HG03095 (cell line): ENCODE data around the gene KLHL7.
"Not testable (repeated sequence)": the region's sequence is repeated elsewhere in the genome, so short reads cannot be mapped to it uniquely, and the experiment has no call there.

ENCODE experiments used
- ATAC-seq: cut with Tn5 transposase; IDR thresholded peaks from one replicate; pipeline ENCODE4 v1.9.1; 2021; ENCODE audit warnings: moderate library complexity; ENCODE audit not compliant: unreplicated experiment

KLHL7 gene

GRCh38 chr7:23212395-23212794, 106.8 kb downstream of the KLHL7 start:
- ATAC-seq: no peak

DNA sequence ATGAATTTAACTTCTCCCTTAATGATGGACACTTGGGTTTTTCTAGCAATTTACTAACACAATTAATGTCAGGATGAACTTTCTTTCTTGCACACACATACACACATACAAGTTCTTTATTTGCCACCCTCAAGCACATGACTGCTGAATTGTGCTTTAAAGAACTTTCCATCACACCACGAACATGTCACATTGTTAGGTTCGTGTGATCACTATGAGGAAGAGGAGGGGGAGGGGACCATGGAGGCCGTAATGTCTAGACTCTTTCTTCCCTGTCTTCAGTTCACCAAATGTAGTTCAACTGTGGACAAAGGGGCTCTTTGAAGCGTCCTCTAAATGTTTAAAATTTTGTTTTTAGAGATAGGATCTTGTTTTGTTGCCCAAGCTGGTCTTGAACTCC, 107.3 kb downstream of the KLHL7 start:
- ATAC-seq: no peak

- ATAC-seq: no peak
Measured at GRCh38 chr7:23213755-23214154, 108.2 kb downstream of the KLHL7 start.

DNA sequence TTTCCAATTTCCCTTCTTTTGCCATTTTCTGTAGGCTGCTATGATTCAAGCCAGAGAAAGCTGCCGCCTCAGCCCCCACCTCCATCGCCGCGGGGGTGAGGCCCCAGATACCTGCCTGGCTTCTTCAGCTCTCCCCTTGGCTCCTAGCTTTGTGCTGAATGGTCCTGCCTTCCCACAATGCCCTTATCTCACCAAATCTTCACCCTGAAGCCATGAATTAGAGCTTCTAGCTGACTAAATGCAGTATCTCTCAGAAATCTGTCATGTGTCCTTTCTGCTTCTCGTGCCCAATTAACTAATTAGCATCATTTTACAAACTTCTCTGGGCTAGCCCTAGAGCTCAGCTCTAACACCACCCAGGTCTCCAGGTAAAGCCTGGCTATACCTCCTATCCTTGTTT, 108.8 kb downstream of the KLHL7 start:
- ATAC-seq: no peak

DNA sequence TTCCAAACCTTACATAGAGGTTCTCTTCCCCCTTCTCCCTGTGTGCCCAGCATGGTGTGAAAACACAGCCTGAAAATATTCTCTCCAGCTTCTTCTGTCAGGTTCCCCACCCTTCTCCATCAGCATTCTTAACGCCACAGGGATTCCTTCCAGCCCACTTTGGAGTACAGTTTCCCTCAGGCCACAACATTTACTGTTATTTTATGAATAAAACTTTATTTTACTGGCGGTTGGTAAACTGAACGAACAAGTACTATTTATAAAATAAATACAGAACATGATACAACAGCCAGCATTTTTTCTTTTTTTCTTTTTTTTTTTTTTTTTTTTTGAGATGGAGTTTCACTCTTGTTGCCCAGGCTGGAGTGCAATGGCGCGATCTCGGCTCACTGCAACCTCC, 109.4 kb downstream of the KLHL7 start:
- ATAC-seq: no peak

- ATAC-seq: no peak
Measured at GRCh38 chr7:23216021-23216420, 110.4 kb downstream of the KLHL7 start.

- no peak for ATAC-seq
Measured at GRCh38 chr7:23218196-23218595, 112.6 kb downstream of the KLHL7 start.

GRCh38 chr7:23220690-23221305, 115.2 kb downstream of the KLHL7 start:
- no peak for ATAC-seq

DNA sequence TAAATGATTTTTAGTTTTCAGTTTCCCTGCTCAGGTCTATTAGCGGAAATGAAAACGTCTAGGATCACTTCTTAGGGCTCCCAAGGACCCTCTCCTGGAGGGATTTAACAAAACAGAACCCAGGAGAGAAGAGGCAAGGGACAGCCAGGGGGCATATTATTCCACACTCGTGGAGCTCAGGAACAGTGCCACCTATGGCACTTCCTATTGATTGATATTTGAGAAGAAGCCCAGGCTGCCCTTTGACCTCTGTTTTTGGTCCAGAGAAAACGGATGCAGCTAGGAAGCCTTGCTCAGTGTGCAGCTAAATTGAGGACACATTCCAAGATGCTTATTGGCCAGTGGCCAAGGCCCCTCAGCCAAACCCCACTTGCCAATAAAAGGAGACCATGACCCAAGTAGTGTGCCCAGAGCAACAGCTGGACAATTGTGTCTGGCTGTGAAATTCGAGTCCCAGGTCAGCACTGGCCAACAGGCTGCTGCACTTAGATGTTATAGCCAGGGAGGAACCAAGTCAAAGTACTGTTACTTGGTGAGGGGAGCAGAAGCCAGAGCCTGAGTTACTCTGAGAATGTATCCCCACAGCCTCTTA, 117.0 kb downstream of the KLHL7 start:
- no peak for ATAC-seq

- ATAC-seq: not testable (repeated sequence)
Measured at GRCh38 chr7:23224364-23224763, 118.8 kb downstream of the KLHL7 start.

GRCh38 chr7:23226844-23227450, 121.4 kb downstream of the KLHL7 start:
- no peak for ATAC-seq
